HCT116 (cell line): ENCODE data around the gene AMN. TPM values are rescaled to one million over a fixed set of nuclear protein-coding genes. Genes with fewer than 3 reads are reported as not detected.

Source experiments
- ATAC-seq: fragments of 200-7000 bp; cut with Tn5 transposase; 2 replicates; pipeline ENCODE4 v1.9.1; 2020; ENCODE audit warnings: mild to moderate bottlenecking, moderate library complexity
- BruUV-seq: library from RNA; stranded (reverse); fragments of 400-500 nt; replicated peaks from 2 replicates; lab custom pipeline; 2021; lab: Mats Ljungman, UMichigan
- CTCF ChIA-PET: fragments of 300-600 bp; sonication (Branson Sonifier 250); formaldehyde crosslinking; loops from one replicate; lab custom pipeline; 2021; ENCODE audit warnings: antibody characterized with exemption; lab: Charles Lee
- POLR2A ChIA-PET: fragments of 300-600, 350-600 bp; sonication (Branson Sonifier 250); formaldehyde crosslinking; loops from one replicate; lab custom pipeline; 2021; ENCODE audit warnings: antibody characterized with exemption; lab: Charles Lee
- RAD21 ChIA-PET, 2 experiments: fragments of 300-600 bp; sonication (Branson Sonifier 250); formaldehyde crosslinking; loops; one replicate each; lab custom pipeline; 2023; ENCODE audit warnings: low total read pairs in 2 of 2; ENCODE audit not compliant: uncharacterized antibody in 2 of 2, unreplicated experiment in 2 of 2, low non-redundant PET in 1 of 2; lab: Charles Lee
- DNase-seq: peaks from one replicate; pipeline ENCODE4 v3.0.0-alpha.2; 2010; ENCODE audit warnings: low read depth, low spot score
- H2AFZ ChIP-seq: fragments of 200-600 bp; shearing (Covaris generic), sonication (generic); 2 replicates; pipeline ENCODE4 v1.6.1; 2017; ENCODE audit warnings: low read depth, mixed run types, mixed read lengths, antibody characterized with exemption, low read length; ENCODE audit not compliant: poor library complexity, severe bottlenecking
- H3K27ac ChIP-seq: 2 replicates; pipeline ENCODE4 v1.5.1; 2012; ENCODE audit warnings: low read depth, low read length
- H3K27me3 ChIP-seq: fragments of 200-600 bp; sonication (generic); 2 replicates; pipeline ENCODE4 v1.6.1; 2016; ENCODE audit warnings: mixed run types, low read length, mixed read lengths; ENCODE audit not compliant: insufficient read depth
- H3K36me3 ChIP-seq, 2 experiments: fragments of 200-500 bp in 1 of 2; fragments of 200-600 bp in 1 of 2; sonication (Bioruptor generic) in 1 of 2; sonication (generic) in 1 of 2; 2 replicates each; pipeline versions ENCODE4 v1.5.1 to v1.6.1; 2014 to 2016; ENCODE audit warnings: low read length in 2 of 2, inconsistent platforms in 1 of 2, mixed read lengths in 1 of 2, mixed run types in 1 of 2; ENCODE audit not compliant: insufficient read depth in 2 of 2, control insufficient read depth in 1 of 2
- H3K4me1 ChIP-seq, 2 experiments: fragments of 200-600 bp in 1 of 2; sonication (generic) in 1 of 2; 2 replicates each; pipeline versions ENCODE4 v1.5.1 to v1.6.1; 2012 to 2017; ENCODE audit warnings: low read length in 2 of 2, inconsistent platforms in 1 of 2, mild to moderate bottlenecking in 1 of 2, mixed read lengths in 1 of 2, mixed run types in 1 of 2, moderate library complexity in 1 of 2; ENCODE audit not compliant: insufficient read depth in 2 of 2, control insufficient read depth in 1 of 2
- H3K4me2 ChIP-seq: fragments of 200-600 bp; sonication (generic); 2 replicates; pipeline ENCODE4 v1.6.1; 2017; ENCODE audit warnings: mixed run types, low read length, mixed read lengths
- H3K4me3 ChIP-seq, 2 experiments: fragments of 200-600 bp in 1 of 2; sonication (generic) in 1 of 2; replicated peaks in 1 of 2; 2 replicates each; pipeline ENCODE4 v1.5.1; 2011 to 2016; ENCODE audit warnings: low read length in 2 of 2, control low read depth in 1 of 2, low read depth in 1 of 2, mild to moderate bottlenecking in 1 of 2, mixed read lengths in 1 of 2, mixed run types in 1 of 2
- H3K79me2 ChIP-seq: fragments of 200-600 bp; sonication (generic); 2 replicates; pipeline ENCODE4 v1.6.1; 2017; ENCODE audit warnings: mild to moderate bottlenecking, mixed run types, low read length, moderate library complexity, mixed read lengths; ENCODE audit not compliant: insufficient read depth
- H3K9ac ChIP-seq: fragments of 200-600 bp; sonication (generic); 2 replicates; pipeline ENCODE4 v1.6.1; 2016; ENCODE audit warnings: low read length, mixed read lengths
- H3K9me2 ChIP-seq: fragments of 200-600 bp; sonication (generic), shearing (Covaris generic); 2 replicates; pipeline ENCODE4 v1.6.1; 2017; ENCODE audit warnings: mixed run types, mild to moderate bottlenecking, moderate library complexity; ENCODE audit not compliant: insufficient read depth
- H3K9me3 ChIP-seq, 2 experiments: fragments of 200-500 bp in 1 of 2; fragments of 200-600 bp in 1 of 2; sonication (Bioruptor generic) in 1 of 2; sonication (generic) in 1 of 2; 2 replicates each; pipeline ENCODE4 v1.6.1; 2014 to 2017; ENCODE audit warnings: low read length in 2 of 2, mixed read lengths in 2 of 2, inconsistent platforms in 1 of 2, low read depth in 1 of 2, mild to moderate bottlenecking in 1 of 2, mixed run types in 1 of 2, moderate library complexity in 1 of 2; ENCODE audit not compliant: control insufficient read depth in 1 of 2, insufficient read depth in 1 of 2
- H4K20me1 ChIP-seq: fragments of 200-600 bp; sonication (generic), shearing (Covaris generic); 2 replicates; pipeline ENCODE4 v1.6.1; 2017; ENCODE audit warnings: mixed run types, mild to moderate bottlenecking, moderate library complexity; ENCODE audit not compliant: insufficient read depth
- CBX3 ChIP-seq: IDR thresholded peaks from 2 replicates; pipeline ENCODE4 v1.6.1; 2012; ENCODE audit warnings: low read depth
- CEBPB ChIP-seq: IDR thresholded peaks from 2 replicates; pipeline ENCODE4 v1.6.1; 2012; ENCODE audit warnings: low read depth
- EGR1 ChIP-seq: IDR thresholded peaks from 2 replicates; pipeline ENCODE4 v1.6.1; 2012; ENCODE audit warnings: low read depth
- ELF1 ChIP-seq: IDR thresholded peaks from 2 replicates; pipeline ENCODE4 v1.6.1; 2012; ENCODE audit warnings: low read depth, borderline replicate concordance
- EZH2 ChIP-seq: fragments of 200-600 bp; sonication (generic); IDR thresholded peaks from 2 replicates; pipeline ENCODE4 v1.6.1; 2017; ENCODE audit warnings: antibody characterized with exemption, mixed run types
- EZH2phosphoT487 ChIP-seq: fragments of 200-600 bp; IDR thresholded peaks from 2 replicates; pipeline ENCODE4 v1.6.1; 2018; ENCODE audit warnings: antibody characterized with exemption, borderline replicate concordance
- FOSL1 ChIP-seq: IDR thresholded peaks from 2 replicates; pipeline ENCODE4 v1.6.1; 2012; ENCODE audit warnings: low read depth
- POLR2A ChIP-seq: IDR thresholded peaks from 2 replicates; pipeline ENCODE4 v1.7.0; 2011; ENCODE audit warnings: borderline replicate concordance; ENCODE audit not compliant: insufficient read depth, insufficient read length; ENCODE audit errors: extremely low read depth
- POLR2AphosphoS5 ChIP-seq: IDR thresholded peaks from 2 replicates; pipeline ENCODE4 v1.6.1; 2011; ENCODE audit warnings: mild to moderate bottlenecking, low read depth, low read length, moderate library complexity
- RAD21 ChIP-seq: IDR thresholded peaks from 2 replicates; pipeline ENCODE4 v1.6.1; 2012; ENCODE audit warnings: low read depth, mild to moderate bottlenecking
- SIN3A ChIP-seq: IDR thresholded peaks from 2 replicates; pipeline ENCODE4 v1.6.1; 2012; ENCODE audit warnings: low read depth
- SP1 ChIP-seq: IDR thresholded peaks from 2 replicates; pipeline ENCODE4 v1.6.1; 2012; ENCODE audit warnings: low read depth
- SRF ChIP-seq: IDR thresholded peaks from 2 replicates; pipeline ENCODE4 v1.6.1; 2012; ENCODE audit warnings: low read depth
- TCF7L2 ChIP-seq: IDR thresholded peaks from 2 replicates; pipeline ENCODE4 v1.7.0; 2011; ENCODE audit warnings: borderline replicate concordance, inconsistent platforms; ENCODE audit not compliant: insufficient read depth, insufficient read length; ENCODE audit errors: extremely low read depth
- YY1 ChIP-seq: IDR thresholded peaks from 2 replicates; pipeline ENCODE4 v1.6.1; 2011; ENCODE audit warnings: low read length, low read depth, moderate library complexity, mild to moderate bottlenecking; ENCODE audit not compliant: insufficient replicate concordance; ENCODE audit errors: extremely low read depth
- ZFX ChIP-seq: fragments of 450-650 bp; IDR thresholded peaks from 2 replicates; pipeline ENCODE4 v1.6.1; 2017
- ZNF274 ChIP-seq: fragments of 200-500 bp; sonication (Bioruptor generic); IDR thresholded peaks from 2 replicates; pipeline ENCODE4 v1.6.1; 2014; ENCODE audit warnings: mild to moderate bottlenecking, low read depth, low read length, inconsistent platforms
- intact Hi-C: fragments of 100-400 bp; cut with micrococcal nuclease; formaldehyde crosslinking; loops from 2 replicates; pipeline ENCODE4 v1.10.0; 2022
- total RNA-seq: library from RNA; stranded (reverse); gene quantifications from one replicate; pipeline ENCODE4 v1.2.1, GENCODE V29; 2021; ENCODE audit not compliant: unreplicated experiment
- TF ChIP-seq, protein P1 (sequence below): IDR thresholded peaks from 2 replicates; pipeline ENCODE4 v1.6.1; 2012
- TF ChIP-seq, protein P2 (sequence below): IDR thresholded peaks from 2 replicates; pipeline ENCODE4 v1.6.1; 2012
- TF ChIP-seq, protein P3 (sequence below): IDR thresholded peaks from 2 replicates; pipeline ENCODE4 v1.6.1; 2012; ENCODE audit warnings: low read depth
- TF ChIP-seq, protein P4 (sequence below): IDR thresholded peaks from 2 replicates; pipeline ENCODE4 v1.6.1; 2011; ENCODE audit warnings: mild to moderate bottlenecking, low read length, moderate library complexity; ENCODE audit not compliant: insufficient replicate concordance; ENCODE audit errors: extremely low read depth

The AMN gene
- total RNA-seq, 1 experiment from 2014 or later = 5.7 TPM

DNA sequence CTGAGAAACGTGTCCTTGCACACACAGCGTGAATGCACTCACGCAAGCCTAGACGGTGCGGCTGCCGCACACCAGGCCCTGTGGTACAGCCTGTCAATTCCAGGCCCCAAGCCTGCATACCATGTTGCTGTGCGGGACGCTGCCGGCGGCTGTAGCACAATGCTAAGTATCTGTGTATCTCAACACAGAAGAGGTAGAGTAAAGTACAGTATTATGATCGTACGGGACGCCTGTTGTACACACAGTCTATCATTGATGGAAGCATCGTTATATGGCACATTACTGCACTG is 45.0 kb downstream of the AMN start (continued):
- TF ChIP-seq YY1 = no peak
- TF ChIP-seq EZH2phosphoT487 = no peak
- TF ChIP-seq EZH2 = no peak
- no peak for TF ChIP-seq CBX3

DNA sequence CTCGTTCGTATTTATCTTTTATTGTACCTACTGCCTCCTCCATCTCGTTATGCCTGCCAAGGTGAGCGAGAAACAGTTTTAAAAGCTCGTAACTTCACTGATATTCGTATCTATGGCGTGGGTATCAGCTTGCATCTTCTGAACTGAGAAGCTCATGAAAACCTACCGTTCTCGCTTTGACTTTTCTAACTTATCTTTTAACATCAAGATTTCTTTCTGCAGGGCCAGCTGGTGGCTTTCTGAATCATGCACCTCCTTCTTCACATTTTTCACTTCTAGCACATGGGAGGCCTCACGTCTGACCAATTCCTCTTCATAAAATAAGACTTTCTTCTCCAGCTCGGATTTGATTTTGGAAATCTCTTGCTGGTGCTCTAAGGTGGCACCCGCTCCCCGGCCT is 45.8 kb downstream of the AMN start:
- Histone ChIP-seq H3K4me2 (no peak overlapping the region), H3K9me2 (no peaks in the 10 kb centered on the region), H3K9me3 (no peaks in the 10 kb centered on the region), H3K36me3 (peaks cover 31 to 47% of the 10 kb centered on the region in 2 experiments), H3K27me3 (no peaks in the 10 kb centered on the region), H4K20me1 (no peaks in the 10 kb centered on the region), H3K79me2 (no peaks in the 10 kb centered on the region), H3K27ac (no peak overlapping the region), H3K4me1 (no peaks in the 10 kb centered on the region), H3K4me3 (no peak overlapping the region), H3K9ac (no peak overlapping the region), H2AFZ (no peak overlapping the region)
- RAD21 ChIA-PET = no interaction called here
- no peak for DNase-seq
- intact Hi-C loops = no loop called here
- CTCF ChIA-PET = no interaction called here
- no TSS peak for BruUV-seq
- ATAC-seq = no peak
- POLR2A ChIA-PET = no interaction called here
- TF ChIP-seq POLR2AphosphoS5 (no peak), RAD21 (no peak), ZNF274 (no peak), EZH2 (no peak), ZFX (no peak), YY1 (no peak), SRF (no peak), ELF1 (no peak), SP1 (no peak), EGR1 (no peak), POLR2A (no peak), CEBPB (no peak), FOSL1 (no peak), SIN3A (no peak), TCF7L2 (no peak)
- TF ChIP-seq, protein P1, sequence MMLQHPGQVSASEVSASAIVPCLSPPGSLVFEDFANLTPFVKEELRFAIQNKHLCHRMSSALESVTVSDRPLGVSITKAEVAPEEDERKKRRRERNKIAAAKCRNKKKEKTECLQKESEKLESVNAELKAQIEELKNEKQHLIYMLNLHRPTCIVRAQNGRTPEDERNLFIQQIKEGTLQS = no peak
- TF ChIP-seq, protein P2, sequence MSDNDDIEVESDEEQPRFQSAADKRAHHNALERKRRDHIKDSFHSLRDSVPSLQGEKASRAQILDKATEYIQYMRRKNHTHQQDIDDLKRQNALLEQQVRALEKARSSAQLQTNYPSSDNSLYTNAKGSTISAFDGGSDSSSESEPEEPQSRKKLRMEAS = no peak
- TF ChIP-seq, protein P3, sequence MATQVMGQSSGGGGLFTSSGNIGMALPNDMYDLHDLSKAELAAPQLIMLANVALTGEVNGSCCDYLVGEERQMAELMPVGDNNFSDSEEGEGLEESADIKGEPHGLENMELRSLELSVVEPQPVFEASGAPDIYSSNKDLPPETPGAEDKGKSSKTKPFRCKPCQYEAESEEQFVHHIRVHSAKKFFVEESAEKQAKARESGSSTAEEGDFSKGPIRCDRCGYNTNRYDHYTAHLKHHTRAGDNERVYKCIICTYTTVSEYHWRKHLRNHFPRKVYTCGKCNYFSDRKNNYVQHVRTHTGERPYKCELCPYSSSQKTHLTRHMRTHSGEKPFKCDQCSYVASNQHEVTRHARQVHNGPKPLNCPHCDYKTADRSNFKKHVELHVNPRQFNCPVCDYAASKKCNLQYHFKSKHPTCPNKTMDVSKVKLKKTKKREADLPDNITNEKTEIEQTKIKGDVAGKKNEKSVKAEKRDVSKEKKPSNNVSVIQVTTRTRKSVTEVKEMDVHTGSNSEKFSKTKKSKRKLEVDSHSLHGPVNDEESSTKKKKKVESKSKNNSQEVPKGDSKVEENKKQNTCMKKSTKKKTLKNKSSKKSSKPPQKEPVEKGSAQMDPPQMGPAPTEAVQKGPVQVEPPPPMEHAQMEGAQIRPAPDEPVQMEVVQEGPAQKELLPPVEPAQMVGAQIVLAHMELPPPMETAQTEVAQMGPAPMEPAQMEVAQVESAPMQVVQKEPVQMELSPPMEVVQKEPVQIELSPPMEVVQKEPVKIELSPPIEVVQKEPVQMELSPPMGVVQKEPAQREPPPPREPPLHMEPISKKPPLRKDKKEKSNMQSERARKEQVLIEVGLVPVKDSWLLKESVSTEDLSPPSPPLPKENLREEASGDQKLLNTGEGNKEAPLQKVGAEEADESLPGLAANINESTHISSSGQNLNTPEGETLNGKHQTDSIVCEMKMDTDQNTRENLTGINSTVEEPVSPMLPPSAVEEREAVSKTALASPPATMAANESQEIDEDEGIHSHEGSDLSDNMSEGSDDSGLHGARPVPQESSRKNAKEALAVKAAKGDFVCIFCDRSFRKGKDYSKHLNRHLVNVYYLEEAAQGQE = no peak
- TF ChIP-seq, protein P4, sequence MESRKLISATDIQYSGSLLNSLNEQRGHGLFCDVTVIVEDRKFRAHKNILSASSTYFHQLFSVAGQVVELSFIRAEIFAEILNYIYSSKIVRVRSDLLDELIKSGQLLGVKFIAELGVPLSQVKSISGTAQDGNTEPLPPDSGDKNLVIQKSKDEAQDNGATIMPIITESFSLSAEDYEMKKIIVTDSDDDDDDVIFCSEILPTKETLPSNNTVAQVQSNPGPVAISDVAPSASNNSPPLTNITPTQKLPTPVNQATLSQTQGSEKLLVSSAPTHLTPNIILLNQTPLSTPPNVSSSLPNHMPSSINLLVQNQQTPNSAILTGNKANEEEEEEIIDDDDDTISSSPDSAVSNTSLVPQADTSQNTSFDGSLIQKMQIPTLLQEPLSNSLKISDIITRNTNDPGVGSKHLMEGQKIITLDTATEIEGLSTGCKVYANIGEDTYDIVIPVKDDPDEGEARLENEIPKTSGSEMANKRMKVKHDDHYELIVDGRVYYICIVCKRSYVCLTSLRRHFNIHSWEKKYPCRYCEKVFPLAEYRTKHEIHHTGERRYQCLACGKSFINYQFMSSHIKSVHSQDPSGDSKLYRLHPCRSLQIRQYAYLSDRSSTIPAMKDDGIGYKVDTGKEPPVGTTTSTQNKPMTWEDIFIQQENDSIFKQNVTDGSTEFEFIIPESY = no peak
